Liver (tissue), 9 donors: ENCODE measurements around the gene SPEN. TPM values are rescaled to one million over a fixed set of nuclear protein-coding genes. Genes with fewer than 3 reads are reported as not detected.

Experiments
- DNase-seq: peaks from one replicate; pipeline ENCODE4 v3.0.0-alpha.2; 2017; ENCODE audit warnings: low spot score
- H3K27ac ChIP-seq, 2 donors: one replicate each; pipeline ENCODE4 v1.7.0; 2013; ENCODE audit warnings: inconsistent platforms in 2 of 2, low read length in 2 of 2, control low read depth in 1 of 2, low read depth in 1 of 2, mild to moderate bottlenecking in 1 of 2
- H3K27me3 ChIP-seq, 4 donors: one replicate each; pipeline versions ENCODE4 v1.6.1 to v1.7.0; 2013; ENCODE audit warnings: low read length in 3 of 4, inconsistent platforms in 1 of 4, mild to moderate bottlenecking in 1 of 4, moderate library complexity in 1 of 4; ENCODE audit not compliant: control insufficient read depth in 4 of 4, insufficient read depth in 4 of 4
- H3K36me3 ChIP-seq, 4 donors: one replicate each; pipeline versions ENCODE4 v1.6.1 to v1.7.0; 2013; ENCODE audit warnings: low read length in 3 of 4, mild to moderate bottlenecking in 3 of 4, low read depth in 1 of 4, moderate library complexity in 1 of 4; ENCODE audit not compliant: control insufficient read depth in 4 of 4, insufficient read depth in 3 of 4
- H3K4me1 ChIP-seq, 4 donors: one replicate each; pipeline versions ENCODE4 v1.6.1 to v1.7.0; 2013; ENCODE audit warnings: low read length in 3 of 4, mild to moderate bottlenecking in 3 of 4, moderate library complexity in 1 of 4; ENCODE audit not compliant: control insufficient read depth in 4 of 4, insufficient read depth in 4 of 4
- H3K4me3 ChIP-seq, 3 donors: one replicate each; pipeline versions ENCODE4 v1.6.1 to v1.7.0; 2013; ENCODE audit warnings: low read length in 3 of 3, control low read depth in 1 of 3, low read depth in 1 of 3, mild to moderate bottlenecking in 1 of 3
- H3K9ac ChIP-seq, 2 donors: one replicate each; pipeline ENCODE4 v1.7.0; 2013; ENCODE audit warnings: low read length in 2 of 2, mild to moderate bottlenecking in 2 of 2, moderate library complexity in 2 of 2, control low read depth in 1 of 2, low read depth in 1 of 2
- H3K9me3 ChIP-seq, 4 donors: one replicate each; pipeline versions ENCODE4 v1.6.1 to v1.7.0; 2013; ENCODE audit warnings: low read length in 3 of 4; ENCODE audit not compliant: control insufficient read depth in 4 of 4
- ATF3 ChIP-seq: IDR thresholded peaks from 2 replicates; pipeline ENCODE4 v1.6.1; 2016; ENCODE audit warnings: antibody characterized with exemption
- EGR1 ChIP-seq, 2 donors: IDR thresholded peaks; 2 replicates each; pipeline ENCODE4 v1.6.1; 2016 to 2018; ENCODE audit warnings: antibody characterized with exemption in 2 of 2, low read depth in 2 of 2
- FOXA1 ChIP-seq: IDR thresholded peaks from 2 replicates; pipeline ENCODE4 v1.6.1; 2016; ENCODE audit warnings: antibody characterized with exemption
- FOXA2 ChIP-seq: IDR thresholded peaks from 2 replicates; pipeline ENCODE4 v1.6.1; 2016; ENCODE audit warnings: antibody characterized with exemption
- GABPA ChIP-seq, 2 donors: IDR thresholded peaks in 1 of 2; conservative IDR thresholded peaks in 1 of 2; 2 replicates each; pipeline ENCODE4 v1.6.1; 2016; ENCODE audit warnings: antibody characterized with exemption in 2 of 2, mild to moderate bottlenecking in 1 of 2, moderate library complexity in 1 of 2
- HNF4A ChIP-seq, 2 donors: conservative IDR thresholded peaks; 2 replicates each; pipeline ENCODE4 v1.6.1; 2016; ENCODE audit warnings: antibody characterized with exemption in 2 of 2, mild to moderate bottlenecking in 2 of 2
- HNF4G ChIP-seq: IDR thresholded peaks from 2 replicates; pipeline ENCODE4 v1.6.1; 2016; ENCODE audit warnings: antibody characterized with exemption
- JUND ChIP-seq, 2 donors: IDR thresholded peaks; 2 replicates each; pipeline ENCODE4 v1.6.1; 2016; ENCODE audit warnings: antibody characterized with exemption in 2 of 2
- MAX ChIP-seq: IDR thresholded peaks from 2 replicates; pipeline ENCODE4 v1.6.1; 2016; ENCODE audit warnings: antibody characterized with exemption
- NR2F2 ChIP-seq: IDR thresholded peaks from 2 replicates; pipeline ENCODE4 v1.6.1; 2016; ENCODE audit warnings: antibody characterized with exemption
- RAD21 ChIP-seq, 2 donors: IDR thresholded peaks; 2 replicates each; pipeline ENCODE4 v1.6.1; 2016; ENCODE audit warnings: antibody characterized with exemption in 2 of 2, mild to moderate bottlenecking in 2 of 2
- REST ChIP-seq: IDR thresholded peaks from 2 replicates; pipeline ENCODE4 v1.6.1; 2016; ENCODE audit warnings: antibody characterized with exemption, mild to moderate bottlenecking
- RXRA ChIP-seq, 2 donors: IDR thresholded peaks; 2 replicates each; pipeline ENCODE4 v1.6.1; 2017 to 2018; ENCODE audit warnings: antibody characterized with exemption in 2 of 2, mild to moderate bottlenecking in 1 of 2
- SP1 ChIP-seq: IDR thresholded peaks from 2 replicates; pipeline ENCODE4 v1.6.1; 2018; ENCODE audit warnings: antibody characterized with exemption, mild to moderate bottlenecking
- TAF1 ChIP-seq: conservative IDR thresholded peaks from 2 replicates; pipeline ENCODE4 v1.6.1; 2016; ENCODE audit warnings: antibody characterized with exemption, mild to moderate bottlenecking
- YY1 ChIP-seq: IDR thresholded peaks from 2 replicates; pipeline ENCODE4 v1.6.1; 2016; ENCODE audit warnings: antibody characterized with exemption, mild to moderate bottlenecking
- WGBS: extraction: QIAGEN DNeasy Blood & Tissue Kit; methylation state at CpG from one replicate; pipeline ENCODE4 v1.1.7; 2013; 5-methylcytosine and 5-hydroxymethylcytosine counted together
- polyA plus RNA-seq, 2 donors: library from polyadenylated mRNA; stranded (reverse) in 1 of 2; unstranded in 1 of 2; fragments of 200-250 nt in 1 of 2; fragments of >200 nt in 1 of 2; fragmentation: Nextera tagmentation in 1 of 2; extraction: Ambion mirVana in 1 of 2; gene quantifications; one replicate each; pipeline versions ENCODE4 v1.2.1 to v1.2.3, GENCODE V29; 2013 to 2015
- total RNA-seq, 2 donors: library from RNA; depleted of rRNA; stranded (reverse); fragments of >200 nt; gene quantifications; one replicate each; pipeline ENCODE4 v1.2.3, GENCODE V29; 2014
- TF ChIP-seq, protein P1 (sequence below): fragments of 150-350 bp; IDR thresholded peaks from 2 replicates; pipeline ENCODE4 v1.5.1; 2017; ENCODE audit warnings: improper control_type of control experiment, low read depth, low read length; ENCODE audit not compliant: missing input control
- TF ChIP-seq, protein P2 (sequence below): IDR thresholded peaks from 2 replicates; pipeline ENCODE4 v1.6.1; 2016; ENCODE audit warnings: antibody characterized with exemption
- donor health status: healthy.
- donor health status: healthy.
- donor health status: healthy.
- donor health status: healthy.
- donor health status: healthy.

The SPEN gene
- total and polyA plus RNA-seq, 4 donors, result 7.4 to 29.4 (median 15.2) TPM

GRCh38 chr1:15972409-15972808, 124.9 kb downstream of the SPEN start:
- H3K36me3 ChIP-seq, result peaks cover 9 to 15% (median 13%) of the 10 kb centered on the region in 4 donors
- H3K4me1 ChIP-seq, result peaks cover 0 to 11% (median 10%) of the 10 kb centered on the region in 4 donors
- no peaks in the 10 kb centered on the region for H3K27me3 ChIP-seq
- no peak overlapping the region for H3K4me3 ChIP-seq
- 95% methylated on average over 1 of the region's 1 CpG for WGBS
- H3K9me3 ChIP-seq, result no peaks in the 10 kb centered on the region
- TF ChIP-seq FOXA1, result no peak
- TF ChIP-seq, protein P1, sequence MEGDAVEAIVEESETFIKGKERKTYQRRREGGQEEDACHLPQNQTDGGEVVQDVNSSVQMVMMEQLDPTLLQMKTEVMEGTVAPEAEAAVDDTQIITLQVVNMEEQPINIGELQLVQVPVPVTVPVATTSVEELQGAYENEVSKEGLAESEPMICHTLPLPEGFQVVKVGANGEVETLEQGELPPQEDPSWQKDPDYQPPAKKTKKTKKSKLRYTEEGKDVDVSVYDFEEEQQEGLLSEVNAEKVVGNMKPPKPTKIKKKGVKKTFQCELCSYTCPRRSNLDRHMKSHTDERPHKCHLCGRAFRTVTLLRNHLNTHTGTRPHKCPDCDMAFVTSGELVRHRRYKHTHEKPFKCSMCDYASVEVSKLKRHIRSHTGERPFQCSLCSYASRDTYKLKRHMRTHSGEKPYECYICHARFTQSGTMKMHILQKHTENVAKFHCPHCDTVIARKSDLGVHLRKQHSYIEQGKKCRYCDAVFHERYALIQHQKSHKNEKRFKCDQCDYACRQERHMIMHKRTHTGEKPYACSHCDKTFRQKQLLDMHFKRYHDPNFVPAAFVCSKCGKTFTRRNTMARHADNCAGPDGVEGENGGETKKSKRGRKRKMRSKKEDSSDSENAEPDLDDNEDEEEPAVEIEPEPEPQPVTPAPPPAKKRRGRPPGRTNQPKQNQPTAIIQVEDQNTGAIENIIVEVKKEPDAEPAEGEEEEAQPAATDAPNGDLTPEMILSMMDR, result no peak
- no peak for TF ChIP-seq EGR1 (IDR thresholded peaks at IDR 0.05; ENCODE audit: low read depth in 2 of 2)
- no peak for TF ChIP-seq FOXA2
- TF ChIP-seq SP1, result no peak
- TF ChIP-seq YY1, result no peak
- no peak for TF ChIP-seq JUND (IDR thresholded peaks at IDR 0.05)
- no peak for TF ChIP-seq TAF1
- TF ChIP-seq RXRA (IDR thresholded peaks at IDR 0.05), result no peak
- no peak for TF ChIP-seq REST
- TF ChIP-seq GABPA (IDR thresholded peaks at IDR 0.05 in 1 of 2, conservative IDR thresholded peaks at IDR 0.05 in 1 of 2), result no peak
- TF ChIP-seq, protein P2, sequence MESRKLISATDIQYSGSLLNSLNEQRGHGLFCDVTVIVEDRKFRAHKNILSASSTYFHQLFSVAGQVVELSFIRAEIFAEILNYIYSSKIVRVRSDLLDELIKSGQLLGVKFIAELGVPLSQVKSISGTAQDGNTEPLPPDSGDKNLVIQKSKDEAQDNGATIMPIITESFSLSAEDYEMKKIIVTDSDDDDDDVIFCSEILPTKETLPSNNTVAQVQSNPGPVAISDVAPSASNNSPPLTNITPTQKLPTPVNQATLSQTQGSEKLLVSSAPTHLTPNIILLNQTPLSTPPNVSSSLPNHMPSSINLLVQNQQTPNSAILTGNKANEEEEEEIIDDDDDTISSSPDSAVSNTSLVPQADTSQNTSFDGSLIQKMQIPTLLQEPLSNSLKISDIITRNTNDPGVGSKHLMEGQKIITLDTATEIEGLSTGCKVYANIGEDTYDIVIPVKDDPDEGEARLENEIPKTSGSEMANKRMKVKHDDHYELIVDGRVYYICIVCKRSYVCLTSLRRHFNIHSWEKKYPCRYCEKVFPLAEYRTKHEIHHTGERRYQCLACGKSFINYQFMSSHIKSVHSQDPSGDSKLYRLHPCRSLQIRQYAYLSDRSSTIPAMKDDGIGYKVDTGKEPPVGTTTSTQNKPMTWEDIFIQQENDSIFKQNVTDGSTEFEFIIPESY, result no peak
- TF ChIP-seq RAD21 (IDR thresholded peaks at IDR 0.05), result no peak
- H3K9ac ChIP-seq, result no peak overlapping the region
- no peak overlapping the region for H3K27ac ChIP-seq
- no peak for DNase-seq

- DNase-seq, result no peak
- H3K9me3 ChIP-seq, result no peaks in the 10 kb centered on the region
- no peak overlapping the region for H3K27ac ChIP-seq
- TF ChIP-seq RXRA (IDR thresholded peaks at IDR 0.05) (no peak), FOXA2 (no peak), YY1 (no peak), HNF4A (conservative IDR thresholded peaks at IDR 0.05) (no peak), RAD21 (IDR thresholded peaks at IDR 0.05) (no peak), REST (no peak), MAX (no peak), ATF3 (no peak), HNF4G (no peak), JUND (IDR thresholded peaks at IDR 0.05) (no peak), NR2F2 (no peak), SP1 (no peak), GABPA (IDR thresholded peaks at IDR 0.05 in 1 of 2, conservative IDR thresholded peaks at IDR 0.05 in 1 of 2) (no peak), FOXA1 (no peak), EGR1 (IDR thresholded peaks at IDR 0.05; ENCODE audit: low read depth in 2 of 2) (no peak), TAF1 (no peak)
- TF ChIP-seq, protein P1, result no peak
Observed at GRCh38 chr1:15973772-15974171, 126.3 kb downstream of the SPEN start.

More at GRCh38 chr1:15973772-15974171, 126.3 kb downstream of the SPEN start:
- Histone ChIP-seq H3K4me1 (peaks cover 0 to 11% (median 10%) of the 10 kb centered on the region in 4 donors), H3K9ac (no peak overlapping the region), H3K4me3 (no peak overlapping the region), H3K27me3 (no peaks in the 10 kb centered on the region), H3K36me3 (peaks cover 9 to 15% (median 12%) of the 10 kb centered on the region in 4 donors)
- 96% methylated on average over 4 of the region's 4 CpGs for WGBS
